Measurements from ENCODE around the gene ARHGAP30.

DNA sequence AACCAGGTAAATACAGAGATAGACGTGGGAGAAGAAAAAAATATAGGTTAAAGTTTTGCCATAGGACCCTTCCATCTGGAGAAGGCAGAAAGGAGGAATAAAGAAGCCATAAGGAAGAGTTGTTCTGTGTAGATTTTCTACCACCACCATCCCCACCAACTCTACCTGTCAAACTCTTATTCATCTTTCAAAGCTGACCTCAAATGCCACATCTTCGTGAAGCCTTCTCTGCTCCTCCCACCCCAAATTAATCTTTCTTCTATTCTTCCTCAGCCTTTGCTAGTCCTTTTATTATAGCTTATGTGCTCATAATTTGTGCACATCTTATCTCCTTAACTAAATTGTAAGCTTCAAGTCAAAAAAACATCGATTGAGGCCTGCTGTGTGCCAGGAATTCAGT, 20.9 kb upstream of the ARHGAP30 start:
- TF ChIP-seq, protein P1, sequence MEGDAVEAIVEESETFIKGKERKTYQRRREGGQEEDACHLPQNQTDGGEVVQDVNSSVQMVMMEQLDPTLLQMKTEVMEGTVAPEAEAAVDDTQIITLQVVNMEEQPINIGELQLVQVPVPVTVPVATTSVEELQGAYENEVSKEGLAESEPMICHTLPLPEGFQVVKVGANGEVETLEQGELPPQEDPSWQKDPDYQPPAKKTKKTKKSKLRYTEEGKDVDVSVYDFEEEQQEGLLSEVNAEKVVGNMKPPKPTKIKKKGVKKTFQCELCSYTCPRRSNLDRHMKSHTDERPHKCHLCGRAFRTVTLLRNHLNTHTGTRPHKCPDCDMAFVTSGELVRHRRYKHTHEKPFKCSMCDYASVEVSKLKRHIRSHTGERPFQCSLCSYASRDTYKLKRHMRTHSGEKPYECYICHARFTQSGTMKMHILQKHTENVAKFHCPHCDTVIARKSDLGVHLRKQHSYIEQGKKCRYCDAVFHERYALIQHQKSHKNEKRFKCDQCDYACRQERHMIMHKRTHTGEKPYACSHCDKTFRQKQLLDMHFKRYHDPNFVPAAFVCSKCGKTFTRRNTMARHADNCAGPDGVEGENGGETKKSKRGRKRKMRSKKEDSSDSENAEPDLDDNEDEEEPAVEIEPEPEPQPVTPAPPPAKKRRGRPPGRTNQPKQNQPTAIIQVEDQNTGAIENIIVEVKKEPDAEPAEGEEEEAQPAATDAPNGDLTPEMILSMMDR (conservative IDR thresholded peaks at IDR 0.05) = no peak
- no peak for TF ChIP-seq ZFX (IDR thresholded peaks at IDR 0.05)
